KOPT-K1 (cell line): ENCODE measurements around the gene CCDC102A.
"Not testable (repeated sequence)": the region's sequence is repeated elsewhere in the genome, so short reads cannot be mapped to it uniquely, and the experiment has no call there.

Experiments
- H3K27ac ChIP-seq: fragments of 200-600 bp; sonication (generic); 2 replicates; pipeline ENCODE4 v1.5.1; 2016; ENCODE audit warnings: antibody characterized with exemption, mild to moderate bottlenecking, low read depth, low read length; ENCODE audit not compliant: poor library complexity, severe bottlenecking
- H3K36me3 ChIP-seq: fragments of 200-600 bp; sonication (generic); 2 replicates; pipeline ENCODE4 v1.5.1; 2017; ENCODE audit warnings: antibody characterized with exemption, mild to moderate bottlenecking, low read length, moderate library complexity; ENCODE audit not compliant: insufficient read depth
- H3K9me3 ChIP-seq: fragments of 200-600 bp; sonication (generic); 2 replicates; pipeline ENCODE4 v1.5.1; 2017; ENCODE audit warnings: antibody characterized with exemption, low read length, mild to moderate bottlenecking; ENCODE audit not compliant: insufficient read depth, poor library complexity, severe bottlenecking

The CCDC102A gene

DNA sequence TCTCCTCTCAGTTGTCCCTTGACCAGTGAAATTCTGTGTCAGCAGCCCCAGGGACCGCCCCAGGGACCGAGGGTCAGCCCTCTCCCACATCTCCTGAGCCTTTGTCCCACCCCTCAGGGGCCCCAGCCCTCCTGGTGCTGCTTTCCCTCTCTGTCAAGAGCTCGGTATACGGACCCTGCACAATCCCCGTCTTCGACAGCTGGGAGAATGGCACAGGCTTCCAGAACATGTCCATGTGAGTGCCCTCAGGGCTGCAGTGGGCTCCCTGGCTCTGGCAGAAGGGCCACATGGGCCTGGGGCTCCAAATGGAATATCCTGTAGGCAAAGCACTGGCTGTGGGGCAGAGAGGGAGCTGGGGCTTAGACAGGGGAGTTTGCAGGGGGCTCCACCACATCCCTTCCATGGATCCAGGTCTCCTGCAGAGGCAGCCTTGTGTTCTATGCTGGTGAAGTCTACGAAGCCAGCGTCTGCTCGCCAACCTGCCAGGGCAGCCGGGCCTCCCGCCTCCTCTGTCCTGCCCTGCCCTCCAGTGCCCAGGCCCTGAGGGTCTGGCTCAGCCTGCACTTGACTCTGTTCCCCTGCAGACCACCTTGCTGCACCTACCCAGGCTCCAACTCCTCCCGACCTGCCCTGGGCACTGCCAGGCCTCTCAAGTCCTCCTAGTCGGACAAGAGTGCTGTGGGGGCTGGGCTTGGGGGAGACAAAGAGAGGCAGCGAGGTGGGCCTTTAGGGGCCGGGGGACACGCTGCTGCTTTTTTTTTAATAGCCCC lies 34.1 kb upstream of the CCDC102A start:
- Histone ChIP-seq H3K36me3 (no peaks in the 10 kb centered on the region), H3K9me3 (no peaks in the 10 kb centered on the region), H3K27ac (no peak overlapping the region)

DNA sequence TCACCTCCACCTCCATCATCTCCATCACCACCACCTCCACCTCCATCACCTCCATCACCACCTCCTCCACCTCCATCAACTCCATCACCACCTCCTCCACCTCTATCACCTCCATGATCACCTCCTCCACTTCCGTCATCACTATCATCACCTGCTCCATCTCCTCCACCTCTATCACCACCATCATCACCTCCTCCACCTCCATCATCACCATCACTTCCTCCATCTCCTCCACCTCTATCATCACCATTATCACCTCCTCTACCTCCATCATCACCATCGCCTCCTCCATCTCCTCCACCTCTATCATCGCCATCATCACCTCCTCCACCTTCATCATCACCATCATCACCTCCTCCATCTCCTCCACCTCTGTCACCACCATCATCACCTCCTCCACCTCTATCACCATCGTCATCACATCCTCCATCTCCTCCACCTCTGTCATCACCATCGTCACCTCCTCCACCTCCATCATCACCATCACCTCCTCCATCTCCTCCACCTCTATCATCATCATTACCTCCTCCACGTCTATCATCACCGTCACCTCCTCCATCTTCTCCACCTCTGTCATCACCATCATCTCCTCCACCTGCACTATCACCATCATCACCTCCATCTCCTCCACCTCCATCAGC lies 33.1 kb upstream of the CCDC102A start:
- H3K9me3 ChIP-seq, result no peaks in the 10 kb centered on the region
- no peaks in the 10 kb centered on the region for H3K36me3 ChIP-seq
- no peak overlapping the region for H3K27ac ChIP-seq

GRCh38 chr16:57568772-57569171 lies 32.4 kb upstream of the CCDC102A start:
- H3K36me3 ChIP-seq, H3K27ac ChIP-seq, H3K9me3 ChIP-seq: not testable (repeated sequence)

GRCh38 chr16:57568173-57568678 lies 31.9 kb upstream of the CCDC102A start:
- H3K9me3 ChIP-seq, result no peaks in the 10 kb centered on the region
- H3K27ac ChIP-seq, result no peak overlapping the region
- no peaks in the 10 kb centered on the region for H3K36me3 ChIP-seq

DNA sequence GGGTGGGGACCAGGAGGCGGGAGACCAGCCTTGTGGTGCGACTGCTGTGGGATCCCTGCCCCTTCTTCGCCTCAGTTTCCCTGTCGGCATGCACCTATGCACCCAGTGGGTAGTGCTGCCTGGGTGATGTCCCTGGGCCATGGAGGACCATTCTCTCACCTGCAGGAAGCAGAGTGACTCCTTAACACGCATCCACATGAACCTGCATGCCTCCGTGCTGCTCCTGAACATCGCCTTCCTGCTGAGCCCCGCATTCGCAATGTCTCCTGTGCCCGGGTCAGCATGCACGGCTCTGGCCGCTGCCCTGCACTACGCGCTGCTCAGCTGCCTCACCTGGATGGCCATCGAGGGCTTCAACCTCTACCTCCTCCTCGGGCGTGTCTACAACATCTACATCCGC lies 31.3 kb upstream of the CCDC102A start:
- no peaks in the 10 kb centered on the region for H3K36me3 ChIP-seq
- H3K27ac ChIP-seq, result no peak overlapping the region

GRCh38 chr16:57566436-57566835 lies 30.1 kb upstream of the CCDC102A start:
- Histone ChIP-seq H3K36me3 (no peaks in the 10 kb centered on the region), H3K9me3 (peaks cover 9% of the 10 kb centered on the region), H3K27ac (no peak overlapping the region)

More for the DNA sequence above, 31.3 kb upstream of the CCDC102A start:
- H3K9me3 ChIP-seq, result no peaks in the 10 kb centered on the region

GRCh38 chr16:57565461-57565860 lies 29.1 kb upstream of the CCDC102A start:
- no peak overlapping the region for H3K27ac ChIP-seq
- H3K9me3 ChIP-seq, result peaks cover 15% of the 10 kb centered on the region
- H3K36me3 ChIP-seq, result no peaks in the 10 kb centered on the region

- Histone ChIP-seq H3K9me3 (peaks cover 15% of the 10 kb centered on the region), H3K36me3 (no peaks in the 10 kb centered on the region), H3K27ac (no peak overlapping the region)
Measured at GRCh38 chr16:57564571-57565270, 28.4 kb upstream of the CCDC102A start.

DNA sequence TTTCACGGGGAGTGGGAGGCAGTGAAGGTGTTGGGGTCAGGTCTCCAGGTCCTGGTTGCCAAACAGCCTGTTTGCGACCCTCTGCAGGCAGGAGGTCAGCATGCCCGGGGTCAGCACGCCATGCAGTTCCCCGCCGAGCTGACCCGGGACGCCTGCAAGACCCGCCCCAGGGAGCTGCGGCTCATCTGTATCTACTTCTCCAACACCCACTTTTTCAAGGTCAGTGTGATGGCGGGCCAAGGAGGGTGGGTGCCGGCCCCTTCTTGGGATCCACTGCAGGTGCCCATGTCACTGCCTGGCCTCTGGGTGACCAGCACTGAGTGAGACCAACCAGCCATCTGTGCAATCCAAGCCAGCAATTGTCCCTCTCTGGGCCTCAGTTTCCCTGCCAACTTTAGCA lies 27.4 kb upstream of the CCDC102A start:
- Histone ChIP-seq H3K27ac (no peak overlapping the region), H3K36me3 (no peaks in the 10 kb centered on the region)

GRCh38 chr16:57563487-57563750 lies 27.0 kb upstream of the CCDC102A start:
- H3K9me3 ChIP-seq, result peaks cover 15% of the 10 kb centered on the region
- no peak overlapping the region for H3K27ac ChIP-seq
- H3K36me3 ChIP-seq, result no peaks in the 10 kb centered on the region

More for the DNA sequence above, 27.4 kb upstream of the CCDC102A start:
- peaks cover 15% of the 10 kb centered on the region for H3K9me3 ChIP-seq

GRCh38 chr16:57562669-57563486 lies 26.5 kb upstream of the CCDC102A start:
- Histone ChIP-seq H3K36me3 (no peaks in the 10 kb centered on the region), H3K9me3 (peaks cover 15% of the 10 kb centered on the region), H3K27ac (no peak overlapping the region)

DNA sequence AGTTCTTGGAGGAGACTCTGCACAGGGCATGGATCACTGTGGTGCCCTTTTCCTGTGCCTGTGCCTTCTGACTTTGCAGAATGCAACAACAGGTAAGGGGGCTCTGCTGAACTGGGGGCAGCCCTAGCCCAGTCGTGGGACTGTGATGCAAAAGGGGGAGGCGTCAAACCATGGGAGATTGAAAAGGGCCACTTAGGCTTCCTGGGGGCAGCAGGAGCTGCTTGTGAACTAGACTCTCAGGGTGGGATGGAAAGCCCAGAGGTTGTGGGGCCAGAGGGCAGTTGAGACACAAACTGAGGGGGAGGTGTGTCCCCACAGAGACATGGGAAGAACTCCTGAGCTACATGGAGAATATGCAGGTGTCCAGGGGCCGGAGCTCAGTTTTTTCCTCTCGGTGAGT lies 25.7 kb upstream of the CCDC102A start:
- Histone ChIP-seq H3K36me3 (no peaks in the 10 kb centered on the region), H3K9me3 (peaks cover 15% of the 10 kb centered on the region), H3K27ac (no peak overlapping the region)

GRCh38 chr16:57559072-57559790 lies 22.9 kb upstream of the CCDC102A start:
- peaks cover 15% of the 10 kb centered on the region for H3K9me3 ChIP-seq
- H3K36me3 ChIP-seq, result no peaks in the 10 kb centered on the region
- no peak overlapping the region for H3K27ac ChIP-seq

- Histone ChIP-seq H3K36me3 (no peaks in the 10 kb centered on the region), H3K27ac (no peak overlapping the region), H3K9me3 (peaks cover 15% of the 10 kb centered on the region)
Measured at GRCh38 chr16:57556941-57557541, 20.7 kb upstream of the CCDC102A start.
